Kidney epithelial cell (primary cell): ENCODE results near the gene HTRA3. TPM values are rescaled to one million over a fixed set of nuclear protein-coding genes. Genes with fewer than 3 reads are reported as not detected.

ENCODE experiments used
- DNase-seq: peaks from one replicate; pipeline ENCODE4 v3.0.0-alpha.2; 2010; ENCODE audit warnings: low read depth
- H3K27me3 ChIP-seq: 2 replicates; pipeline ENCODE4 v1.6.0; 2011; ENCODE audit warnings: low read length; ENCODE audit not compliant: control insufficient read depth, insufficient read depth
- H3K36me3 ChIP-seq: 2 replicates; pipeline ENCODE4 v1.5.1; 2011; ENCODE audit warnings: low read length; ENCODE audit not compliant: control insufficient read depth, insufficient read depth
- H3K4me3 ChIP-seq: 2 replicates; pipeline ENCODE4 v1.5.1; 2011; ENCODE audit warnings: low read depth, mild to moderate bottlenecking, control low read depth, low read length
- CTCF ChIP-seq: IDR thresholded peaks from 2 replicates; pipeline ENCODE4 v1.5.1; 2011; ENCODE audit warnings: mild to moderate bottlenecking, moderate library complexity, low read length, control low read depth, inconsistent platforms; ENCODE audit not compliant: insufficient read depth, poor library complexity, severe bottlenecking
- total RNA-seq: library from RNA; depleted of rRNA; stranded (reverse); fragments of >200 nt; gene quantifications from 2 replicates; pipeline ENCODE4 v1.2.3, GENCODE V29; 2015

HTRA3 gene
- total RNA-seq, 1 donor from 2014 or later = 4.7 TPM

GRCh38 chr4:8279321-8280157 is 10.0 kb downstream of the HTRA3 start:
- TF ChIP-seq CTCF = no peak
- H3K27me3 ChIP-seq = no peaks in the 10 kb centered on the region

GRCh38 chr4:8280158-8280875 is 10.8 kb downstream of the HTRA3 start:
- no peak for DNase-seq
- no peak for TF ChIP-seq CTCF
- Histone ChIP-seq H3K36me3 (no peaks in the 10 kb centered on the region), H3K27me3 (no peaks in the 10 kb centered on the region), H3K4me3 (no peak overlapping the region)

More at GRCh38 chr4:8279321-8280157, 10.0 kb downstream of the HTRA3 start:
- Histone ChIP-seq H3K36me3 (no peaks in the 10 kb centered on the region), H3K4me3 (no peak overlapping the region)
- DNase-seq = no peak

GRCh38 chr4:8280876-8281440 is 11.4 kb downstream of the HTRA3 start:
- TF ChIP-seq CTCF = no peak
- Histone ChIP-seq H3K4me3 (no peak overlapping the region), H3K36me3 (no peaks in the 10 kb centered on the region), H3K27me3 (no peaks in the 10 kb centered on the region)
- DNase-seq = no peak

- no peaks in the 10 kb centered on the region for H3K36me3 ChIP-seq
- no peak for TF ChIP-seq CTCF
- DNase-seq = no peak
- no peaks in the 10 kb centered on the region for H3K27me3 ChIP-seq
- H3K4me3 ChIP-seq = no peak overlapping the region
Measured at GRCh38 chr4:8281519-8282133, 12.1 kb downstream of the HTRA3 start.

GRCh38 chr4:8282134-8282641 is 12.6 kb downstream of the HTRA3 start:
- DNase-seq = no peak
- TF ChIP-seq CTCF = no peak
- H3K27me3 ChIP-seq = no peaks in the 10 kb centered on the region
- H3K4me3 ChIP-seq = no peak overlapping the region
- no peaks in the 10 kb centered on the region for H3K36me3 ChIP-seq
